SU-DHL-6 (cell line): ENCODE results near the gene COP1.
"Not testable (repeated sequence)": the region's sequence is repeated elsewhere in the genome, so short reads cannot be mapped to it uniquely, and the experiment has no call there.

ENCODE experiments used
- H2AFZ ChIP-seq: fragments of 200-600 bp; sonication (generic); 2 replicates; pipeline ENCODE4 v1.6.1; 2014; ENCODE audit warnings: low read depth, mild to moderate bottlenecking, moderate library complexity, mixed read lengths, antibody characterized with exemption, low read length; ENCODE audit not compliant: severe bottlenecking
- H3F3A ChIP-seq: fragments of 200-600 bp; shearing (Covaris generic); 2 replicates; pipeline ENCODE4 v1.6.0; 2016; ENCODE audit warnings: antibody characterized with exemption, mild to moderate bottlenecking; ENCODE audit not compliant: insufficient read depth
- H3K27ac ChIP-seq: fragments of 200-600 bp; sonication (generic); 2 replicates; pipeline ENCODE4 v1.5.1; 2016; ENCODE audit warnings: low read depth, mild to moderate bottlenecking, low read length, moderate library complexity, mixed read lengths
- H3K27me3 ChIP-seq: fragments of 200-600 bp; sonication (generic), shearing (Covaris generic); 2 replicates; pipeline ENCODE4 v1.6.0; 2014; ENCODE audit warnings: mild to moderate bottlenecking, low read length
- H3K36me3 ChIP-seq: fragments of 200-600 bp; sonication (generic); 2 replicates; pipeline ENCODE4 v1.6.1; 2014; ENCODE audit warnings: mild to moderate bottlenecking, low read length, mixed read lengths
- H3K4me2 ChIP-seq: fragments of 300-600, 200-600 bp; shearing (Covaris generic), sonication (generic); 2 replicates; pipeline ENCODE4 v1.6.0; 2014; ENCODE audit warnings: low read length, low read depth, mild to moderate bottlenecking; ENCODE audit not compliant: poor library complexity, severe bottlenecking
- H3K4me3 ChIP-seq: fragments of 200-600 bp; sonication (generic); 2 replicates; pipeline ENCODE4 v1.5.1; 2014; ENCODE audit warnings: antibody characterized with exemption, low read length, mild to moderate bottlenecking, mixed read lengths; ENCODE audit not compliant: insufficient read depth, poor library complexity, severe bottlenecking
- H3K79me2 ChIP-seq: fragments of 200-600 bp; sonication (generic); 2 replicates; pipeline ENCODE4 v1.6.1; 2014; ENCODE audit warnings: mild to moderate bottlenecking, low read length, moderate library complexity; ENCODE audit not compliant: insufficient read depth
- H3K9ac ChIP-seq: fragments of 200-600 bp; sonication (generic); 2 replicates; pipeline ENCODE4 v1.7.0; 2014; ENCODE audit warnings: mild to moderate bottlenecking, low read length
- H3K9me2 ChIP-seq: fragments of 200-600 bp; sonication (generic); replicated peaks from 2 replicates; pipeline ENCODE4 v1.6.1; 2014; ENCODE audit warnings: low read length; ENCODE audit not compliant: insufficient read depth
- H3K9me3 ChIP-seq: fragments of 200-600 bp; sonication (generic); 2 replicates; pipeline ENCODE4 v1.6.1; 2014; ENCODE audit warnings: low read length, mixed read lengths; ENCODE audit not compliant: insufficient read depth
- H4K20me1 ChIP-seq: fragments of 200-600 bp; sonication (generic); 2 replicates; pipeline ENCODE4 v1.6.1; 2014; ENCODE audit warnings: low read depth, mild to moderate bottlenecking, antibody characterized with exemption, low read length, moderate library complexity, mixed read lengths
- EZH2phosphoT487 ChIP-seq: fragments of 200-600 bp; sonication (generic), shearing (Covaris generic); conservative IDR thresholded peaks from 2 replicates; pipeline ENCODE4 v1.6.1; 2018; ENCODE audit warnings: mild to moderate bottlenecking, antibody characterized with exemption, low read length, moderate library complexity, mixed read lengths
- TF ChIP-seq, protein P1 (sequence below): fragments of 200-600 bp; sonication (generic); IDR thresholded peaks from one replicate; pipeline ENCODE4 v1.5.1; 2017; ENCODE audit warnings: antibody characterized with exemption, mild to moderate bottlenecking, low read length, moderate library complexity; ENCODE audit not compliant: insufficient read depth, poor library complexity, severe bottlenecking

Gene COP1

DNA sequence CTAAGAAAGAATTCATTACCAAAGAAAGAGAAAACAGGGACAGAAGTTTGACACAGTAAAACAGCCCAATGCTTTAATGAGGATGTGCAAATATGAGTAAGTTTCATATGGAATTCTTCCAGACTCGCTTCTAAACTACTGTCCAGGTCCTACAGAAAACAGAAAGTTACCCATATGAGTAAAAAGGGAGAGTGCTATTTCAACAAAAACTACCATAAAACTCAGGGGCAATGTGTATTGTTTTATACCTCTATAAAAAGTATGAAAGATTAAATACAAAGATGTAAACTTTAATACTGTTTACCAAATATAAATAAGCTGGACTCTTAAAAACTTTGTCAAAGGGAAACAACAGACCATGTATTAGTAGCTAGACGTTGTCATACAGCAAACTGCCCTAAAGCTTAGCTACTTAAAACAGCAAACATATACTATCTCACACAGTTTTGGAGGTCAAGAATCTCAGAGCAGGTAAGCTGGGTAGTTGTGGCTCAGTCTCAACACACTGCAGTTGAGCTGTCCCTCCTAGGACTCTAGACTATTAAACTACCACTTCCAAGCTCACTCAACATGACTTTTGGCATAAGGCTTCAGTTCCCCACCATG lies 174.9 kb downstream of the COP1 start:
- peaks cover 18% of the 10 kb centered on the region; the same call in 1 of the 2 replicates for H3K36me3 ChIP-seq
- H4K20me1 ChIP-seq: no peaks in the 10 kb centered on the region; the same call in 1 of the 2 replicates
- no peaks in the 10 kb centered on the region for H3K79me2 ChIP-seq
- H3K27ac ChIP-seq: no peak overlapping the region
- no peaks in the 10 kb centered on the region for H3K9me3 ChIP-seq
- no peak overlapping the region for H2AFZ ChIP-seq
- no peak overlapping the region for H3K9ac ChIP-seq
- H3K27me3 ChIP-seq: no peaks in the 10 kb centered on the region
- H3F3A ChIP-seq: peaks cover 3% of the 10 kb centered on the region; the same call in 1 of the 2 replicates
- H3K4me3 ChIP-seq: no peak overlapping the region
- no peak overlapping the region for H3K4me2 ChIP-seq
- no peaks in the 10 kb centered on the region for H3K9me2 ChIP-seq
- TF ChIP-seq, protein P1, sequence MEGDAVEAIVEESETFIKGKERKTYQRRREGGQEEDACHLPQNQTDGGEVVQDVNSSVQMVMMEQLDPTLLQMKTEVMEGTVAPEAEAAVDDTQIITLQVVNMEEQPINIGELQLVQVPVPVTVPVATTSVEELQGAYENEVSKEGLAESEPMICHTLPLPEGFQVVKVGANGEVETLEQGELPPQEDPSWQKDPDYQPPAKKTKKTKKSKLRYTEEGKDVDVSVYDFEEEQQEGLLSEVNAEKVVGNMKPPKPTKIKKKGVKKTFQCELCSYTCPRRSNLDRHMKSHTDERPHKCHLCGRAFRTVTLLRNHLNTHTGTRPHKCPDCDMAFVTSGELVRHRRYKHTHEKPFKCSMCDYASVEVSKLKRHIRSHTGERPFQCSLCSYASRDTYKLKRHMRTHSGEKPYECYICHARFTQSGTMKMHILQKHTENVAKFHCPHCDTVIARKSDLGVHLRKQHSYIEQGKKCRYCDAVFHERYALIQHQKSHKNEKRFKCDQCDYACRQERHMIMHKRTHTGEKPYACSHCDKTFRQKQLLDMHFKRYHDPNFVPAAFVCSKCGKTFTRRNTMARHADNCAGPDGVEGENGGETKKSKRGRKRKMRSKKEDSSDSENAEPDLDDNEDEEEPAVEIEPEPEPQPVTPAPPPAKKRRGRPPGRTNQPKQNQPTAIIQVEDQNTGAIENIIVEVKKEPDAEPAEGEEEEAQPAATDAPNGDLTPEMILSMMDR: no peak
- TF ChIP-seq EZH2phosphoT487: no peak

DNA sequence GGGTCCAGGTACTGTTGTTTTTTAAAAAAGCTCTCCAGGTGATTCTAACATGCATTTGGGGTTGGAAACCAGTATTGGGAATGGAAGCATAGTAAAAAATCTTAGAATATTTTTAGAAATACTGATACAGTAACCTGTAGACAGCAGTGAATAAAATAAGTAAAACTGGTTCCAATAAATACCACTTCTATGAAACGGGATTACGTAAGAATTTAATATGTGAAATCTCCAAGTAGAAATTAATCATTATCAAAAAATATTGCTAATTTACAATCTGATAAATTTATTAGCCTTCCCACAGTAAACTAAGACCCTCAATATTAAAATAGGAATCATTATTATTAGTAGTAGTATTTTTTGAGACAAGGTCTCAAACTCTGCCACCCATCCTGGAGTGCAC lies 177.5 kb downstream of the COP1 start:
- Histone ChIP-seq H2AFZ (no peak overlapping the region), H3K9ac (no peak overlapping the region), H3K36me3 (peaks cover 18% of the 10 kb centered on the region; the same call in 1 of the 2 replicates), H3K27me3 (no peaks in the 10 kb centered on the region), H3F3A (no peaks in the 10 kb centered on the region; the same call in 1 of the 2 replicates), H4K20me1 (no peaks in the 10 kb centered on the region; the same call in 1 of the 2 replicates), H3K9me2 (no peaks in the 10 kb centered on the region), H3K4me3 (no peak overlapping the region), H3K4me2 (no peak overlapping the region), H3K79me2 (no peaks in the 10 kb centered on the region), H3K27ac (no peak overlapping the region), H3K9me3 (no peaks in the 10 kb centered on the region)
- TF ChIP-seq, protein P1: no peak
- no peak for TF ChIP-seq EZH2phosphoT487

DNA sequence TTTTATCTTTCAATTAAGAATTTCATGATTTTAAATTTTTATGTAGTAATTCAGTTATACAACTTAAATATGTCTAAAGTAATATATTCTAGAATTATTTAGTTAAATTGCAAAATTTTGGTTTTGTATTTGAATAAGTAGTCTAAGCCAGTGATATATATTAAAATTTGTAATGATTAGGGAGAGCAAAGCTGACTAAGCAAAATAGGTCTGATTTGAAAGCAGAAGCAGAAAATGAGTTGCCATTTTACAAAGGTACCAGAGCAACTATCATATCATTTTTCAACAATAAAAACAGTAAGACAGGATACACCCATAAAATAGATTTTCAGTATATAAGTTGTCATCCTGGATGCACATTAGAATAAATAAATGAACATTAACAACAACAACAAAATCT lies 177.9 kb downstream of the COP1 start:
- Histone ChIP-seq H3K9me2 (no peaks in the 10 kb centered on the region), H3K9me3 (no peaks in the 10 kb centered on the region)

DNA sequence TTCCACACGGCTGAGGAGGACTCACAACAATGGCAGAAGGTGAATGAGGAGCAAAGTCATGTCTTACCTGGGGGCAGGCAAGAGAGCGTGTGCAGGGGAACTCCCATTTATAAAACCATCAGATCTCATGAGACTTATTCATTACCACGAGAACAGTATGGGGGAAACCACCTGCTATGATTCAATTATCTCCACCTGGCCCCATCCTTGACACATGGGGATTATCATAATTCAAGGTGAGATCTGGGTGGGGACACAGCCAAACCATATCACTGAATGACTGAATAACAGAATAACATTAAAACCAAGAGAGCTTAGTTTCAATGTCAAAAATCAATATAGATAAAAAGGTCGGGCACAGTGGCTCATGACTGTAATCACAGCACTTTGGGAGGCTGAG lies 179.2 kb downstream of the COP1 start:
- H3K27ac ChIP-seq, H3K4me2 ChIP-seq, H3K27me3 ChIP-seq, H4K20me1 ChIP-seq, H3K9me2 ChIP-seq, H2AFZ ChIP-seq, H3K79me2 ChIP-seq, H3F3A ChIP-seq, H3K4me3 ChIP-seq, H3K9me3 ChIP-seq, H3K9ac ChIP-seq: not testable (repeated sequence)
- peaks cover 20% of the 10 kb centered on the region; the same call in 1 of the 2 replicates for H3K36me3 ChIP-seq

More for the DNA sequence above, 177.9 kb downstream of the COP1 start:
- H4K20me1 ChIP-seq: no peaks in the 10 kb centered on the region; the same call in 1 of the 2 replicates
- no peaks in the 10 kb centered on the region; the same call in 1 of the 2 replicates for H3F3A ChIP-seq
- no peak overlapping the region for H3K27ac ChIP-seq
- H3K4me3 ChIP-seq: no peak overlapping the region
- H3K79me2 ChIP-seq: no peaks in the 10 kb centered on the region
- peaks cover 20% of the 10 kb centered on the region; the same call in 1 of the 2 replicates for H3K36me3 ChIP-seq
- no peak overlapping the region for H3K9ac ChIP-seq
- no peak overlapping the region for H2AFZ ChIP-seq
- TF ChIP-seq, protein P1: no peak
- no peak for TF ChIP-seq EZH2phosphoT487
- no peak overlapping the region for H3K4me2 ChIP-seq
- H3K27me3 ChIP-seq: no peaks in the 10 kb centered on the region
